Right forelimb (tissue), 1 donor: ENCODE results near the gene PTCD1.
"Not testable (repeated sequence)": the region's sequence is repeated elsewhere in the genome, so short reads cannot be mapped to it uniquely, and the experiment has no call there.

Experiments used
- DNase-seq: peaks from one replicate; pipeline ENCODE4 v3.0.0-alpha.2; 2018

PTCD1 gene

GRCh38 chr7:99406557-99406956 lies 32.0 kb downstream of the PTCD1 start:
- no peak for DNase-seq

GRCh38 chr7:99404977-99405320 lies 33.6 kb downstream of the PTCD1 start:
- no peak for DNase-seq

DNA sequence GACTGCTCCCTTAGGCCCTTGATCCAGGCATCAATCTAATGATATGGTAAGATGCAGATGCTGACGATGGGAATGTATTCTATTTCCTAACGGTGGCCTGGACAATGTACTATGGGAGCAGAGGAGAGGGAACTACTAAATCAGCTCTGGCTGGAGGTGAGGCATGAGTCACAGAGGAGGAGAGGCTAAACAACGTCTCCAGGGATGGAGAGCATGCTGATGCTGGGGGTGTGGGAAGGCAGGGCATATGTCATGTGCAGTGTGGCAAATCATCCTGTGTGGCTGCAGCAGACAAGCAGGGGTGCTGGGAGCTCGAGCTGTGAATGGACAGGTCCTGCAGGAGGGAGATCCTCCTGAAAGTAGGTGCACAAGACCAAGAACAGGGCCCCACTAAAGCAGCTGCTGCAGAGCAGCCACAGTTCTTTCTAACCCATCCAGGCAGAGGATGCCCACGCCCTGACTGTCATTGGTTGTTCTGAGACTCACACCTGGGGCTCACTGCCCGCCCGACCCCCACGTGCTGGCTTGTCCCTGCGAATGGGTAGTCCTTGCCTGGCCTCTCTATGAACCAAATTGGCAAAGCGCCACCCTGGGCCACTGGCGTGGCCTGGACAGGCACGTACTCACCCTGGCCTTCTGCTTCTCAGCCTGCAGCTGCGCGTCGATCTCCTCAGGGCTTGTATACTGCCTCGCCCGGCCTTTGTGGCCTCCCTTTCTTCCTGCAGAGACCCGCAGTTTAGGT lies 34.2 kb downstream of the PTCD1 start:
- DNase-seq, result no peak

GRCh38 chr7:99403764-99404163 lies 34.8 kb downstream of the PTCD1 start:
- no peak for DNase-seq

- DNase-seq, result no peak
Measured at GRCh38 chr7:99402854-99403253, 35.7 kb downstream of the PTCD1 start.

DNA sequence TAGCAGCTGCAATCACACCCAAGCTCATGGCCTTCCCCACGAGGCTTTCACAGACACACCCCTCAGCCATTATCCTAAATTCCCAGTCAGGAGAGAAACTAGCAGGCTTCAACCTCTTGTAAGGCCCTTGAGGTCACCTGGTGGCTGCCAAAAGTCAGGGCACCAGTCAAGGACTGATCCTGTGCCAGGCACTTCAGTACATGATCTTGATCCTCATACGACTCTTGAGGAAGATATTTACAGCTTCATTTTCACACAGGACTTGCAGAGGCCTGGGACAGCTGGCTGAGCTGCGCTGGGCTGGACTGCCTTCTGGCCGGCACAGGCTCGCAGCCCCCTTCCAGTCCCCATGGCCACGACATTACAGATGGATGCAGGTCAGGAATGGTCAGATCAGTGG lies 39.0 kb downstream of the PTCD1 start:
- no peak for DNase-seq

DNA sequence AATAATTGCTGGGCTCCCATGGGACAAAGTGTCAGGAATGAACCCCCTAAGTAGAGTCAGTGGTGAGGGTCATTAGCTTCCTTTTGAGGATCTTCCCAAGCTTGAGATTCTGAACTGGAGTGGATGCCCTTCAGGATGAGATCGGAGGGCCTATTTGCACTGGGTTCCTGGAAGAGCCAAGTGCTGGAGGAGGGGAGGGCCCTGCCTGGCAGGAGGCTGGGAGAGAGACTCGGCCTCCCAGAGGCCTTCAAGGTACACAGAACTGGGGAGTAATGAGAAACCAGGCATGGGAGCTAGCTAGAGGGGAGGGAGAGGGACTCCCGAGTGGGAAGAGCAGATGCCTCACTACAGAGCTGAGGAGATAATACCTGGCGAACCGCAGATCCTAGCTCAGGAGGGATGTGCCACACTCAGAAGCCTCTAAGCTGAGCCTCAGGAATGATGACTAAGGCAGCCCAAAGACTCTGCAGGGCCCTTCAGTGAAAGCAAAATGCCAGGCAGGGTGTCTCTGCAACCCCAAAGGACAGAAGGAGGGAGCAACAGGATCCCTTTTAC lies 39.6 kb downstream of the PTCD1 start:
- no peak for DNase-seq

DNA sequence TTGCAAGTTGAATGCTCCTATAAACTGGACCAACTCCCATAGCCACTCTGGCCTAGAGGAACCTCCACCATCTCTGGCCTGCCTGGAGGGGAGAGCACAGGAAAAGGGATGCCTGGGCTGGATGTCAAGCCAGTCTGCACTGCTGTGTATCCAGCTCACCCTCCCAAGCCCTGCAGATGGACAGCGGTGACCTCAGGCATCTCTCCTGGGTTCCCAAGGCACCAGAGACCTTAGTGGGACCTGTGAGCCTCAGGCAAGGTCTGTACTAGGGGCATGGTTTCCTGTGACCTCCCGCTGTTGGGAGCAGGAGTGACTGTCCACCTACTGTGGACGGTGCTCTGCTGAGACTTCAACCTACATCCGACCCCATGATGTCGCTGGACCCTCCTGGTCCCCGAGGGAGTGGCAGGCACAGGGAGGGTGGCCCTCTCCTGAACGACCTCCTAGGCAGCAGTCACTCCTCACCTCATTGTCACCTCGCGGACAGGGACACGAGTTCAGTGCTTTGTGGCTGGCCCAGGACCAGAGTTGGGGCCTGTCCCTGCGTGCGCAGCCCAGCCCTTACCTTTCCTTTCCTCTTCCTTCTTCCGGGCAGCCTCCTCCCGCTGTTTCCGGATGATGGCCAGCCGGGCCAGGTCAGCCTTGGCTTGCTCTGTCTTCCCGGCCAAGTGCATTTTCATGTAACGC lies 41.2 kb downstream of the PTCD1 start:
- DNase-seq, result no peak

DNA sequence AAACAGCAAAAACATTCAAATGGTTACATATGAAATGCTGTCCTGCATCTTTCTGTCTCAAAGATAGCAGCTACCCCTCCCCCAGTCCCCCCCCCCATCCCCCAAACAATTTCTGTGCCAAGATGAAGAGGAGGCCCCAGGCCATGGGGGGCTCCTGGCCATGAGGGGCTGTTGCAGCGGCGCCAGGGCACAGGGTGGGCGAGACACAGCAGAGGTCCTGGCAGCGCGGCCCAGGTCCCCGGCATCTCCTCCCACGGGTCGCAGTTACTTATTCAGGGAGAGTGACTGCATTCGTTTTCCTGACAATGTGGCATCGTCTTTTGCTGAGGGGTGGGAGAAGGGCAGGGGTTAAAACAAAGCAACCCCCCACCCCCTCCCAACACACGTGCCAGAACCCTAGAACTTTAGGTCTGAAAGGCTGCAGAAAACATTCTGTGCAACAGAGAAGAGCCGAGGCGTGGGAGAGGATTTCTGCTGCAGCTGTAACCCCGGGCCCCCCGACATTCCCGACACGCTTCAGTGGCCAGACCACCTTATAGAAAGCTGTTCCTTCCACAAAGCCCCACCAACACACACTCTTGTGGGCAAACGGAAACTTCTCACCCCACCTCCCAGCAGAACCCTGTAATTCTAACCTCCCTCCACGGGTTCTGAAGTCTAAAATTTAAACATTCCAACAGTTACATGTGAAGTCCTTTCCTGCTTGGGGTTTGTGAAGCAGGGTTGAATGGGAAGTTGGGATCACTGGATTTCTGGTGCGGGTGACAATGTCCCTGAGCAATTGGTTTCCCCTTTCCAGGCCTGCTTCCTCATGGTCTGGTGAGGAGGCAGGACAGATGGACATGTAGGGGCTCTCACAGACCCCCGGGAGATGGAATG lies 41.9 kb downstream of the PTCD1 start:
- DNase-seq, result no peak

- no peak for DNase-seq
Measured at GRCh38 chr7:99395616-99396327, 42.8 kb downstream of the PTCD1 start.

GRCh38 chr7:99394188-99394502 lies 44.5 kb downstream of the PTCD1 start:
- no peak for DNase-seq

DNA sequence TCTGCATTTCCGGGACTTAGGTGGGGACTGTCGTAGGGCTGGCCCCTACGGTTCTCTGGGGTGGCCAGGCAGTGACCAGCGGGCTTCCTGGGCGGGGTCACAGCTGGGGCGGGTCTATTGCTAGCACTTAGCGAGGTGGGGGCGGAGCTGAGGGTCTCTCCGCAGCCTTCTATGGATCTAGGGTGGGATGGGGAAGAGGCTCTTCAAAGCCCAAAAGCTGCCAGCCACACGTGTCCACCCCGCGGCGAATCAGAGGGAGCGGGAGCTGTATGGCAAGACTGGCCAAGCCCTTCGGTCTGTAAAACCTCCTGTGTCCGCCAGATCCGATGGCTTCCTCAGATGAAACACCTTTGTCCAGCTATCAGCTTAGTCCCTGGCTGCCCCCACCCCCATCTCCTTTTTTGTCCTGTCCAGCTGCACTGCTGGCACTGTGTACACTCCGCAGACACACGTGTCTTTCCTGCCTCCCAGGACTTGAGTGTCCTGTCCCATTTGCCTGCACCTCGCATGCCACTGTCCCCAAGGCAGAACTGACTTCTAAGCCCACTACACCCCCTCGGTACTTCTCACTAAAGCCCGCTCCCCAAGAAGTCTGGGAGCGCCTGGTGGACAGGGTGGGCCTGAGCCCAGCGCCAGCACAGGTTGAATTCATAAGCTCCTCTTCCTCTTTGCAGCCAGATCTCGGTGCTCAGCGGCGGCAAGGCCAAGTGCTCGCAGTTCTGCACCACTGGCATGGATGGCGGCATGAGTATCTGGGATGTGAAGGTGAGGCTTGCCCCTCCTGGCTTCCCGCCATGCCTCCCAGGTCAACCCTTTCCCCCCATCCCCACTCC lies 45.0 kb downstream of the PTCD1 start:
- DNase-seq, result peak; percentile 66

DNA sequence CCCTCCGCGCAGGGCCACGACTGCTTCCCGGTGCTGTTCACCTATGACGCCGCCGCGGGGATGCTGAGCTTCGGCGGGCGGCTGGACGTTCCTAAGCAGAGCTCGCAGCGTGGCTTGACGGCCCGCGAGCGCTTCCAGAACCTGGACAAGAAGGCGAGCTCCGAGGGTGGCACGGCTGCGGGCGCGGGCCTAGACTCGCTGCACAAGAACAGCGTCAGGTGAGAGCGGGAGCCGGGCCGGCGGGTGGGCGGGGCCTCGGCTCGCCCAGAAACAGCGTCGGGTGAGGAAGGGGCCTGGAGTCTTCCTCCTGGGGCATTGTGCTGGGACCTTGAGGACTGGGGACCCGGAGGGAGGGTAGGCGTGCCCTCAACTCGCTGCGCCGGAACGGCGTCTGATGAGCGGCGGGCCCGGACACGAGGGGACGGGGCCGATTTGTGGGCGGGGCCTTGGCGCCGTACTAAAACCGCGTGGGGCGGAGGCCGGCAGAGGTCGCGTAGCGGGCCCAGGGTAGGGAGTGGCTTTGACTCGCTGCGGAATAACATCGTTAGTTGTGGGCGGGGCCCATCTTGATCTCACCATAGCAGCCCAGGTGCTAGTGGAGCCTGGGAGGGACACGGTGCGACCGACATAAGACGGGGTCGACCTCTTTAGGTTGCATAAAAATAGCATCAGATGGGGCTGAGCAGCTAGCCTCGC lies 45.8 kb downstream of the PTCD1 start:
- DNase-seq, result peak; percentile 79

GRCh38 chr7:99392046-99392445 lies 46.6 kb downstream of the PTCD1 start:
- no peak for DNase-seq

GRCh38 chr7:99390941-99391602 lies 47.5 kb downstream of the PTCD1 start:
- DNase-seq, result no peak

DNA sequence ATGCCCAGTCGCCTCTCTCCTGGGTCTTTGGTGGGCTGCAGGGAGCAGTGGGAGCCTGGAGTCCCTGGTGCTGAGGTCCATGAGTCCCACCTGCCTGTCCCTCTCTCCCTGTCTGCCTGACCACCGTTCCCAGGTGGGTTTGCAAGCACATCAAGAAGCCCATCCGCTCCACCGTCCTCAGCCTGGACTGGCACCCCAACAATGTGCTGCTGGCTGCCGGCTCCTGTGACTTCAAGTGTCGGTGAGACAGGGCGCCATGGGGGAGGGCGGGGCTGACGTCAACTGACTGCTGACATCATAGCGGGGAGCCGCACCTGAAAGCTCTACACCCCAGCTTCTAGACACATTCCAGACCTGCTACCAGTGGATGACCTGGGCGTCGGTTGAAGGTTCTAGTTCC lies 48.8 kb downstream of the PTCD1 start:
- DNase-seq, result no peak

GRCh38 chr7:99387912-99388311 lies 50.7 kb downstream of the PTCD1 start:
- no peak for DNase-seq

GRCh38 chr7:99387239-99387635 lies 51.4 kb downstream of the PTCD1 start:
- not testable (repeated sequence) for DNase-seq

GRCh38 chr7:99386584-99387238 lies 51.9 kb downstream of the PTCD1 start:
- no peak for DNase-seq

GRCh38 chr7:99385564-99385963 lies 53.0 kb downstream of the PTCD1 start:
- no peak for DNase-seq
